Breast epithelium (tissue), 4 donors: ENCODE results near the gene MT3. TPM values are rescaled to one million over a fixed set of nuclear protein-coding genes. Genes with fewer than 3 reads are reported as not detected.

Experiments used
- DNase-seq, 2 donors: peaks; one replicate each; pipeline ENCODE4 v3.0.0-alpha.2; 2019; ENCODE audit warnings: low spot score in 2 of 2
- H3K27ac ChIP-seq, 2 donors: fragments of 200-600 bp; sonication (generic) in 1 of 2; one replicate each; pipeline ENCODE4 v1.5.1; 2016 to 2019; ENCODE audit warnings: mild to moderate bottlenecking in 1 of 2
- H3K27me3 ChIP-seq, 2 donors: fragments of 200-600 bp; sonication (generic) in 1 of 2; one replicate each; pipeline versions ENCODE4 v1.5.1 to v1.6.0; 2017 to 2019; ENCODE audit warnings: control low read depth in 1 of 2, mild to moderate bottlenecking in 1 of 2
- H3K36me3 ChIP-seq: fragments of 200-600 bp; one replicate; pipeline ENCODE4 v1.5.1; 2019
- H3K4me1 ChIP-seq, 2 donors: fragments of 200-600 bp; sonication (generic); one replicate each; pipeline ENCODE4 v1.5.1; 2016 to 2019; ENCODE audit warnings: control low read depth in 1 of 2
- H3K4me3 ChIP-seq, 3 donors: fragments of 200-600 bp; sonication (generic); 1 replicate in 2 of 3; 2 replicates in 1 of 3; pipeline ENCODE4 v1.5.1; 2016 to 2019; ENCODE audit warnings: mild to moderate bottlenecking in 3 of 3, moderate library complexity in 2 of 3
- H3K9me3 ChIP-seq, 2 donors: fragments of 200-600 bp; sonication (generic) in 1 of 2; one replicate each; pipeline ENCODE4 v1.5.1; 2016 to 2019; ENCODE audit warnings: control low read depth in 1 of 2
- CTCF ChIP-seq, 3 donors: fragments of 450-650 bp; IDR thresholded peaks; one replicate each; pipeline ENCODE4 v1.5.1; 2016 to 2017; ENCODE audit warnings: antibody characterized with exemption in 3 of 3, mild to moderate bottlenecking in 3 of 3, moderate library complexity in 3 of 3
- POLR2A ChIP-seq: fragments of 450-650 bp; IDR thresholded peaks from one replicate; pipeline ENCODE4 v1.6.1; 2016; ENCODE audit warnings: antibody characterized with exemption, mild to moderate bottlenecking, moderate library complexity
- POLR2AphosphoS5 ChIP-seq, 3 donors: sonication (generic); formaldehyde crosslinking; IDR thresholded peaks; one replicate each; pipeline ENCODE4 v1.6.1; 2017; ENCODE audit warnings: antibody characterized with exemption in 3 of 3
- intact Hi-C: fragments of 100-400 bp; cut with DNase I; formaldehyde crosslinking; loops from one replicate; pipeline ENCODE4 v1.15.1; 2023; ENCODE audit warnings: low total_unique reads
- total RNA-seq, 3 donors: library from RNA; depleted of rRNA; stranded (reverse); fragments of >200 nt; gene quantifications; one replicate each; pipeline ENCODE4 v1.1.0, GENCODE V29; 2016

The MT3 gene
- total RNA-seq, 3 donors from 2014 or later, result not detected

GRCh38 chr16:56632848-56633365, 43.6 kb downstream of the MT3 start:
- TF ChIP-seq POLR2A (no peak), CTCF (IDR thresholded peaks at IDR 0.05) (no peak), POLR2AphosphoS5 (IDR thresholded peaks at IDR 0.05) (no peak)
- H3K4me3 ChIP-seq, result peak overlapping the region; percentile 56 to 80 (median 66)
- H3K36me3 ChIP-seq, result no peaks in the 10 kb centered on the region
- intact Hi-C loops, result no loop called here
- H3K27ac ChIP-seq, result peak overlapping the region; percentile 77 to 86
- no peaks in the 10 kb centered on the region for H3K27me3 ChIP-seq
- H3K9me3 ChIP-seq, result no peaks in the 10 kb centered on the region
- no peaks in the 10 kb centered on the region for H3K4me1 ChIP-seq
- no peak for DNase-seq

- TF ChIP-seq POLR2A (no peak), POLR2AphosphoS5 (IDR thresholded peaks at IDR 0.05) (no peak), CTCF (IDR thresholded peaks at IDR 0.05) (no peak)
- intact Hi-C loops, result no loop called here
- no peaks in the 10 kb centered on the region for H3K9me3 ChIP-seq
- peak overlapping the region in 1 of 2 donors; percentile 86 for H3K27ac ChIP-seq
- DNase-seq, result no peak
- H3K36me3 ChIP-seq, result no peaks in the 10 kb centered on the region
- H3K4me1 ChIP-seq, result no peaks in the 10 kb centered on the region
- H3K4me3 ChIP-seq, result peak overlapping the region; percentile 56 to 80 (median 66)
- H3K27me3 ChIP-seq, result peaks cover 0 to 5% of the 10 kb centered on the region in 2 donors
These were observed 44.2 kb downstream of the MT3 start for GRCh38 chr16:56633535-56633934.

- DNase-seq, result no peak
- no peaks in the 10 kb centered on the region for H3K36me3 ChIP-seq
- H3K27me3 ChIP-seq, result peaks cover 0 to 6% of the 10 kb centered on the region in 2 donors
- intact Hi-C loops, result no loop called here
- no peaks in the 10 kb centered on the region for H3K9me3 ChIP-seq
- TF ChIP-seq POLR2AphosphoS5 (IDR thresholded peaks at IDR 0.05) (no peak), CTCF (IDR thresholded peaks at IDR 0.05) (no peak), POLR2A (no peak)
- H3K4me1 ChIP-seq, result no peaks in the 10 kb centered on the region
- H3K4me3 ChIP-seq, result peak overlapping the region in 2 of 3 donors; percentile 37 to 56
- no peak overlapping the region for H3K27ac ChIP-seq
These were observed 45.5 kb downstream of the MT3 start for GRCh38 chr16:56634715-56635440.

GRCh38 chr16:56635441-56635967, 46.2 kb downstream of the MT3 start:
- Histone ChIP-seq H3K27ac (no peak overlapping the region), H3K4me1 (no peaks in the 10 kb centered on the region), H3K4me3 (peak overlapping the region in 2 of 3 donors; percentile 37 to 56), H3K9me3 (no peaks in the 10 kb centered on the region), H3K36me3 (no peaks in the 10 kb centered on the region), H3K27me3 (peaks cover 0 to 6% of the 10 kb centered on the region in 2 donors)
- TF ChIP-seq POLR2AphosphoS5 (IDR thresholded peaks at IDR 0.05) (no peak), POLR2A (no peak), CTCF (IDR thresholded peaks at IDR 0.05) (no peak)
- no peak for DNase-seq
- intact Hi-C loops, result no loop called here
